Measurements from ENCODE around the gene PAIP2B. TPM values are rescaled to one million over a fixed set of nuclear protein-coding genes. Genes with fewer than 3 reads are reported as not detected.

PAIP2B gene
- total RNA-seq, 1 donor from 2014 or later, result 0.78 TPM

DNA sequence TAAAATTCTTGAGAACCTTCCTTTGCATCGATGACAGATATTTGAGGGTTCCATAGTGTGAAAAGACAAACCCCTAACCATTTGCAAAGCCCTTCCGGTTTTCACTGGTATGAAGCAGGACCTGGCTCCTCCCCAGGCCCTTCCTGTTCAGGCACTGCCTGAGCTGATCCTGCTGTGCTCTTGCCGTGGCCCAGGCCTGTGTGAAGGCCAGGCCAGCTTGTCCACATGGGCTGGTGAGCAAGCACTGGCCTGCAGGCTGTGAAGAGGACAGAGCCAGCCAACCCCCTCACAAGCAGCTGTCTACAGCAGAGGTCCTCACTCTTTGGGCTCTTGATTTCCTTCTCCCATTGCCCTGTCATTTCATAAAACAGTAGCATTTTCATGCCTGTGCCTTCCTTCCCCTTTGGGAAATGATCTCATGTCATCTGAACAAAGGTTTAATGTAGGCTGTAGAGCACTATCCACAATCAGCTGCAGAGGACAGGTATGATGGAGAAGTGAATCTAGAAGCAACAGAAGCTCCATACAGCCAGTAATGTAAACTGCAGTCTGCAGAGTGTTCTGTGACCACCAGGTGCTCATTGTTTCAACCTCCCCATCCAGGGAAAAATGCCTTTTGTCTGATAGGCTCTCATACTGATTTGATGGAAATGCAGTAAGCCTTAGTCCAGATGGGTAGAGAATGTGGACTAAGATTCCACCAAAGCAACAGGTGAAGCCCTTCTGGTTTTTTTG lies 76.7 kb downstream of the PAIP2B start:
- Mint-ChIP-seq H3K27ac (ENCODE audit: unreplicated experiment) (no peak overlapping the region), H3K4me3 (ENCODE audit: unreplicated experiment) (no peak overlapping the region), H3K36me3 (ENCODE audit: unreplicated experiment) (peaks cover 39% of the 10 kb centered on the region), H3K4me1 (ENCODE audit: unreplicated experiment) (no peaks in the 10 kb centered on the region), H3K9me3 (ENCODE audit: unreplicated experiment) (no peaks in the 10 kb centered on the region), H3K27me3 (ENCODE audit: unreplicated experiment) (peaks cover 1% of the 10 kb centered on the region)
- TF ChIP-seq, protein P1, sequence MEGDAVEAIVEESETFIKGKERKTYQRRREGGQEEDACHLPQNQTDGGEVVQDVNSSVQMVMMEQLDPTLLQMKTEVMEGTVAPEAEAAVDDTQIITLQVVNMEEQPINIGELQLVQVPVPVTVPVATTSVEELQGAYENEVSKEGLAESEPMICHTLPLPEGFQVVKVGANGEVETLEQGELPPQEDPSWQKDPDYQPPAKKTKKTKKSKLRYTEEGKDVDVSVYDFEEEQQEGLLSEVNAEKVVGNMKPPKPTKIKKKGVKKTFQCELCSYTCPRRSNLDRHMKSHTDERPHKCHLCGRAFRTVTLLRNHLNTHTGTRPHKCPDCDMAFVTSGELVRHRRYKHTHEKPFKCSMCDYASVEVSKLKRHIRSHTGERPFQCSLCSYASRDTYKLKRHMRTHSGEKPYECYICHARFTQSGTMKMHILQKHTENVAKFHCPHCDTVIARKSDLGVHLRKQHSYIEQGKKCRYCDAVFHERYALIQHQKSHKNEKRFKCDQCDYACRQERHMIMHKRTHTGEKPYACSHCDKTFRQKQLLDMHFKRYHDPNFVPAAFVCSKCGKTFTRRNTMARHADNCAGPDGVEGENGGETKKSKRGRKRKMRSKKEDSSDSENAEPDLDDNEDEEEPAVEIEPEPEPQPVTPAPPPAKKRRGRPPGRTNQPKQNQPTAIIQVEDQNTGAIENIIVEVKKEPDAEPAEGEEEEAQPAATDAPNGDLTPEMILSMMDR (IDR thresholded peaks at IDR 0.05), result no peak
- DNase-seq (ENCODE audit: extremely low spot score, unreplicated experiment), result no peak

DNA sequence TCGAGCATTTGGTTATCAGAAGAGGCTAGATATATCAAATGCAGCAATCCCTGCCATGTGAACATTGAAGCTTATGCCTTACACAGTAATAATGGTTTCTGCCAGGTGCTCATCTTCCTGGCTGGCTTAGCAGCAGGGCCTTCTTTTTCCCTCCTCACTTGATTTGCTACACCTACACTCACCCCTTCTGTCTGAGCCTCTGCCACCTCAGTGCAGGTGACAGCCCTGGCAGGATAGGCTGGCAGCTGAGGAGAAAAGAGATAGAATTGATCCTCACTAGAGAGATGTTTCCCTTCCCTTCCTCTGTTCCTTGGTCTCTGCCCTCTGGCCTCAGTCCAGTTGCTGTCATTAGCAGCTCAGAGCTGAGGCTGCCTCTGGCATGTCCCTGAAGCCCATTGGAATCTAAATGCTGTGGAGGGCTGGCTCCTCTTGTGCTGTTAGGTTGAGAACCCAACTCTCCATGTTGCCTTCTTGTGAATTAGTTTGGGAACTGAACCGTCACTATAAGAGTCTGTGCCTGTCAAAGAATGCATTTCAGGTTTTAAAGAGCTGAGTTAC lies 78.3 kb downstream of the PAIP2B start:
- no peak overlapping the region for H3K4me3 Mint-ChIP-seq (ENCODE audit: unreplicated experiment)

DNA sequence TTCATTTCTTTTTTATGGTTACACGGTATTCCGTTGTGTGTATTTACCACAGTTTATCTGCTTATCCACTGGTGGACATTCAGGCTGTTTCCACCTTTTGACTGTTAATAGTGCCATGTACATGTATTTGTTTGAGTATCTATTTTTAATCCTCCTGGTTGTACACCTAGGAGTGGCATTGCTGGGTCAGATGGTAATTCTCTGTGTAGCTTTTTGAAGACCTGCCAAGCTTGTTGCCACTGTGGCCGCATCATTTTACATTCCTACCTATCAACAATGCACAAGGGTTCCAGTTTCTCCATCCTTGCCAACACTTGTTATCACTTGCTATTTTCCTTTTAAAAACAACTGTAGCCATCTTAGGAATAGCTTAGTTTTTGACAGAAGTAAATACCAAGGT lies 83.1 kb downstream of the PAIP2B start:
- Mint-ChIP-seq H3K27me3 (ENCODE audit: unreplicated experiment) (no peaks in the 10 kb centered on the region), H3K27ac (ENCODE audit: unreplicated experiment) (no peak overlapping the region), H3K9me3 (ENCODE audit: unreplicated experiment) (no peaks in the 10 kb centered on the region), H3K4me3 (ENCODE audit: unreplicated experiment) (no peak overlapping the region), H3K36me3 (ENCODE audit: unreplicated experiment) (peaks cover 59% of the 10 kb centered on the region), H3K4me1 (ENCODE audit: unreplicated experiment) (no peaks in the 10 kb centered on the region)
- TF ChIP-seq, protein P1 (IDR thresholded peaks at IDR 0.05), result no peak
- DNase-seq (ENCODE audit: extremely low spot score, unreplicated experiment), result no peak

More for the DNA sequence above, 78.3 kb downstream of the PAIP2B start:
- no peak for DNase-seq (ENCODE audit: extremely low spot score, unreplicated experiment)
- Mint-ChIP-seq H3K27me3 (ENCODE audit: unreplicated experiment) (no peaks in the 10 kb centered on the region), H3K4me1 (ENCODE audit: unreplicated experiment) (no peaks in the 10 kb centered on the region), H3K36me3 (ENCODE audit: unreplicated experiment) (peaks cover 54% of the 10 kb centered on the region), H3K27ac (ENCODE audit: unreplicated experiment) (no peak overlapping the region), H3K9me3 (ENCODE audit: unreplicated experiment) (no peaks in the 10 kb centered on the region)
- TF ChIP-seq, protein P1 (IDR thresholded peaks at IDR 0.05), result no peak

DNA sequence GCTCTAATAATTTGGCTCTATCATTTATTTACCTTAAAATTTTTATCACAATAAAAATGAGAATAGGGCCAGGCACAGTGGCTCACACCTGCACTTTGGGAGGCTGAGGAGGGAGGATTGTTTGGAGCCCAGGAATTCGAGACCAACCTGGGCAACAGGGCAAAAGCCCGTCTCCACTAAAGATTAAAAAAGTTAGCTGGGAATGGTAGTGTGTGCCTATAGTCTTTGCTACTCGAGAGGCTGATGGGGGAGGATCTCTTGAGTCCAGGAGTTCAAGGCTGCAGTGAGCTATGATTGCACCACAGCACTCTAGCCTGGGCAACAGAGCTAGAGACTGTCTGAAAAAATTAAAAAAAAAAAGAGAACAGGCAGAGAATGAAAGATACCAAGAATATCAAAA lies 90.7 kb downstream of the PAIP2B start:
- TF ChIP-seq, protein P1 (IDR thresholded peaks at IDR 0.05), result no peak
- H3K27me3 Mint-ChIP-seq (ENCODE audit: unreplicated experiment), result no peaks in the 10 kb centered on the region
- no peak for DNase-seq (ENCODE audit: extremely low spot score, unreplicated experiment)
- H3K4me1 Mint-ChIP-seq (ENCODE audit: unreplicated experiment), result no peaks in the 10 kb centered on the region
- no peak overlapping the region for H3K27ac Mint-ChIP-seq (ENCODE audit: unreplicated experiment)
- H3K36me3 Mint-ChIP-seq (ENCODE audit: unreplicated experiment), result peaks cover 41% of the 10 kb centered on the region
- H3K9me3 Mint-ChIP-seq (ENCODE audit: unreplicated experiment), result no peaks in the 10 kb centered on the region
- H3K4me3 Mint-ChIP-seq (ENCODE audit: unreplicated experiment), result no peak overlapping the region

DNA sequence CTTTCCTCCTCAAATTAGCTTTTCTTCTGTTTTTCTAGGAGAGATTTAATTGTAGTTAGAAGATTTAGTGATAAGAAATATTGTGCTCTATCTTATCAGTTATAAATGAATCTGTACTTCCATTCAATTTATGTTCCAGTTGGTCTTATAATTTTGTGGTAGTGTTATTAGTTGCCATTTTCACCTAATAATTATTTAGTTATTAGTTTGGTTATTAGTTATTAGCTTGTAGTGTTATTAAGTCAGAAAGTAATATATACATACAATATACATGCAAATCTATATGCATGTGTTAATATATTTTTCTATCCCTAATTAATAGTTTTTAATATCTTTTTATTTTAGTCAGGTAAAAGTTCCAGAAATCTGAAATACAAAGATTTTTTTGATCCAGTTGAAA lies 93.3 kb downstream of the PAIP2B start:
- DNase-seq (ENCODE audit: extremely low spot score, unreplicated experiment), result no peak
- H3K4me1 Mint-ChIP-seq (ENCODE audit: unreplicated experiment), result peaks cover 5% of the 10 kb centered on the region
- no peaks in the 10 kb centered on the region for H3K27me3 Mint-ChIP-seq (ENCODE audit: unreplicated experiment)
- H3K9me3 Mint-ChIP-seq (ENCODE audit: unreplicated experiment), result no peaks in the 10 kb centered on the region
- no peak overlapping the region for H3K27ac Mint-ChIP-seq (ENCODE audit: unreplicated experiment)
- TF ChIP-seq, protein P1 (IDR thresholded peaks at IDR 0.05), result no peak
- no peak overlapping the region for H3K4me3 Mint-ChIP-seq (ENCODE audit: unreplicated experiment)
- peaks cover 27% of the 10 kb centered on the region for H3K36me3 Mint-ChIP-seq (ENCODE audit: unreplicated experiment)

Data from osteocyte (in vitro differentiated cells).